ENCODE data around the gene DOCK1.

- TF ChIP-seq ZFX (IDR thresholded peaks at IDR 0.05), result no peak
- TF ChIP-seq CTCF (conservative IDR thresholded peaks at IDR 0.05), result no peak
These were observed 246.3 kb downstream of the DOCK1 start for GRCh38 chr10:127151541-127151940.

Data from C4-2B (cell line).